HG02678 (cell line): Measurements from ENCODE around the gene CES5A.
"Not testable (repeated sequence)": the region's sequence is repeated elsewhere in the genome, so short reads cannot be mapped to it uniquely, and the experiment has no call there.

Experiments used
- ATAC-seq: cut with Tn5 transposase; IDR thresholded peaks from one replicate; pipeline ENCODE4 v1.9.1; 2021; ENCODE audit warnings: mild to moderate bottlenecking, moderate library complexity; ENCODE audit not compliant: unreplicated experiment

The CES5A gene

DNA sequence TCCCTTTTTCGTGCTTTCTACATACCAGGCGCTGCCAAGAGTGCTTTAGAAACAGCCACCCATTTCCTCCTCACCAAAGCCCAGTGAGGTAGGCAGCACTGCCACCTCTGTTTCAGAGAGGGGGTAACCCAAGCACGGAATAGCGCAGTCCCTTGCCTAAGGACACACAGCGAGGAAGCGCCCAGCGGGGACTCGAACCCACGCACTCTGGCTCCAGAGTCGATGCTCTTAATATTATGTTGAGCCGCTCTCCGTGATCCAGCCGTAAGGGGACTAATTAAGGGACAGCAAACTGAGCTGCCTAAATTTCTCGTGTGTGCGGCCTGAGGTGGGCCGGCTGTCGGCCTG, 42.8 kb downstream of the CES5A start:
- ATAC-seq, result no peak

GRCh38 chr16:55830658-55831294, 44.4 kb downstream of the CES5A start:
- ATAC-seq, result no peak

- not testable (repeated sequence) for ATAC-seq
Measured at GRCh38 chr16:55829232-55829631, 45.9 kb downstream of the CES5A start.

DNA sequence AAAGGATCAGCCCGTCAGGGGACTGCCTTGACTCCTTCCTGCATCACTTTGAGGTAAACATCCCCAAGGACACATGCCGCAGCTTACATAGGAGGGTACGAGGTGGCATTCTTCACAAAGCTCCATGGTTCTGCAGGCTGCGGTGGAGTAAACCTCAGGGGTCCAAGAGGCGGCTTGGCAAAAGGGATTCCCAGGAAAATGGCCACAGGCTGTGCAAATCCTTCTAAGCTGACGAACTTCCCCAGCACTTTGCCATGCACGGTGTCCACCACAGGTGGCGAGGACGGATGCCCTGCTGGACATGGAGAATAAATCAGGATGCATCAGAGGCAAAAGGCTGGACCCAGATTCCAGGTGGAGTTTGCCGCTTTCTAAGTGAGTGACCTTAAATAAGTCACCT, 46.5 kb downstream of the CES5A start:
- no peak for ATAC-seq

DNA sequence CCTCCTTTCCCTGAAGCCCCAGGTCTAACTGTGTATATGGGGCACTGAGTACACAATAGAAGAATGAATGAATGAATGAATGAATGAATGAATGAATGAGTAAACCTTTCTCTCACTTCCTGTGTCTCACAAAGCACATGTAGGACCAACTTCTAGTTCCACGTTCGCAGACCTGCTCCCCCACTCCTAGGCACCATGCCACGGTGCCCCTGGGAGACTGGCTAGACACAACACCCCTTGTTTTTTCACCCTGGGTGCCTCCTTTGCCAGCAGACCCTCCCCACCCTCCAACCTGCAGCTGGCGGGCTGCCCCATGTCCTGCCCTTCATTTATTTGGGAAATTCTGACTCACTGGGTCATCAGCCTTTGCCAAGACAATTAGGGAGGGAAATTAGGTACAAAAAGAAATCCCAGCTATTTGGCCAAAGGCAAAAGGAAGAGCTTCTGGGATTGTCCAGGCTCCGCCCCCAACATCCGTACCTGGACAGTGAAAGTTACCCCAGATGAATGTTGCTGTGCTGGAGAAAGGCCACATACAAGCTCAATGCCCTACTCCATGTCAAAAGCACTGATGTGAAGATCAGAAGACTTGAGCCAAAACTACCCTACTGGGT, 50.0 kb downstream of the CES5A start:
- ATAC-seq, result no peak

DNA sequence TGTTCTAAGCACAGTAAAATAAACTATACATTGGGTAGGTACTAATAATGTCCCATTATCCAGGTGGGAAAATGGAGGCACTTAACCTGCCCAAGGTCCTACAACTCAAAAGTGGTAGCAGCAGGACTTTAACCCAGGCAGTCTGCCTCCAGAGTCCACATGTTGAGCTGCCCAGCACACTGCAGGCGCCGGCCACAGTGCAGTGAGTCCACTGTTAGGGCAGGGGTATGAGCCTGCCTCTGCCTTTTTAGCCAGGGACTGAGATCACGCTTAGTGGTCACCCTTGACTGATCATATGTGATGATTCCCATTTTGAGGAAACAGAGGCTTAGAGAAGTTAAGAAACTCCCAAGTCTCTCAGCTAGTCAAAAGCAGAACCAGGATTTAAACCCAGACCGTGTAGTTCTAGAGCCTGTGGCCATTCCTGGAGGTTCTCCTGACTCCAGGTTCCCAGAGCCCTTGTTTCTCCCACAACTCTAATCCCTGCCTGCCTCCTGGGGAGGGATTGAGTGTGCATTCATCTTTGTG, 50.6 kb downstream of the CES5A start:
- ATAC-seq, result no peak

- ATAC-seq, result no peak
Measured at GRCh38 chr16:55822280-55822810, 52.8 kb downstream of the CES5A start.

DNA sequence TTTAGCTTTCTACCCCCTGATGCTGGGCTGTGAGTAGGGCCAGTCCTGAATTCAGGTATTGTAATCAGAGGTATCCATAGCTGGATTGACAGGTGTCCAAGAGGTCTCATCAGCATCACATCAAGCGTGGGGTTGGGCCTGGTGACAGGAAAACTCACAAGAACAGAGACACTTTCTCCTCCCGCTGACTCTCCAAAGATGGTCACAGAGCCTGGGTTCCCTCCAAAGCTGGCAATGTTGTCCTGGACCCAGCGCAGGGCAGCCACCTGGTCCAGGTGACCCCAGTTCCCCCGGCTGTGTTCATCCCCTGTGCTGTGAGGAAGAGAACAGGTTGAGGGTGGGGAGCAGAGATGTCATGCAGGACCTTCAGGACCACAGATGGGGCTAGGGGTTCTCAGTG, 54.0 kb downstream of the CES5A start:
- no peak for ATAC-seq

- ATAC-seq, result no peak
Measured at GRCh38 chr16:55820615-55821014, 54.6 kb downstream of the CES5A start.

GRCh38 chr16:55817236-55817912, 57.8 kb downstream of the CES5A start:
- no peak for ATAC-seq

DNA sequence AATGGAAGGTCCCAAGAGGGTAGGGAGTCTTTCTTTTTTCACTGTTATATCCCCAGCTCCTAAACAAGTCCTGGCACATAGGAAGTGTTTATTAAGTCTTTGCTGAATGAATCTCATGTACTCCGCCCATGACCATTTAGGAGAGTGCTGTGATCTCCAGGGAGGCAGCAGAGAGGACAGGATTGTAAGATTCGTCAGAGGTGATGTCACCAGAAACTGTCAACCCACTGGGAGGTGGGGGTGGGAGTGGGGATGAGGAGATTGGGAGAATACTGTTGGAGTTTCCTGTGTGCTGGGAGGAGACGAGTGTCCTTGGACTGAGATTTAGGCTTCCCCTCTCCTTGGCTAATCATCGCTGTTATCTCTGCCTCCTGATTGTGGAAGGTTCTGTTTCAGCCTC, 59.0 kb downstream of the CES5A start:
- not testable (repeated sequence) for ATAC-seq

DNA sequence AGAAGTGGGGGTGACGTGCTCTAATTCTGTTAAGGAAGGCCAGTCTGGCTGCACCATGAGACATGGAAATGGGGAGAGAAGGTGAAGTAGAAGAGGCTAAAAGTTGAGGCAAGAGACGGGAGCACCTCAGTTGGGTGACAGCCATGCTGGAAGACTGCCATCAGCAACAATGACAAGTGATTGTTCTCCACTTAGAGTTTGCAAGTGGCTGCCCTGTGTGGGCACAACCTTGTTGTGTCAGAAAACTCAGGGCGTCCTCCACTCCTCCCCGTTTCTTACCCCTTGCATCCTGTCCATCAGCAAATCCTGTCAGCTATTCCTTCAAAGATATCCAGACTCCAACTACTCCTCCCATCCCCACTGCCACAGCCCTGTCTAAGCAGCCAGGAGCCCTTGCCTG, 59.9 kb downstream of the CES5A start:
- no peak for ATAC-seq

DNA sequence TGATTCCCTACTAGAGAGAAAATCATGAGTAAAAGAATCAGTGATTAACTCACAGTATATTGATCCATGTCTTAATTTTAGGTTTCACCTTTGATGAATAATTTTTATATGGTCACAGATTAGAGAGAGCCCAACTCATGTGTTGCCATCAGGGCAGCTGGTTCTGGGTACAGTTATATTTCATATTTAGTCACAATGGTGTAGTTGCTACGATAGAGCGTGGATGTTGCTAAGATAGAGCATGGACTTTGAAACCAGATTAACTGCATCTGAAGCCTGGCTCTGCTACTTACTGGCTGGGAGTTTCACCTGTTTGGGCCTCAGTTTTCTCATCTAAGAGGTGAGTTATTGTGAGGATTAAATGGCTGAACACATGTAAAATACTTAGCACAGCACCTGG, 61.0 kb downstream of the CES5A start:
- ATAC-seq, result not testable (repeated sequence)

DNA sequence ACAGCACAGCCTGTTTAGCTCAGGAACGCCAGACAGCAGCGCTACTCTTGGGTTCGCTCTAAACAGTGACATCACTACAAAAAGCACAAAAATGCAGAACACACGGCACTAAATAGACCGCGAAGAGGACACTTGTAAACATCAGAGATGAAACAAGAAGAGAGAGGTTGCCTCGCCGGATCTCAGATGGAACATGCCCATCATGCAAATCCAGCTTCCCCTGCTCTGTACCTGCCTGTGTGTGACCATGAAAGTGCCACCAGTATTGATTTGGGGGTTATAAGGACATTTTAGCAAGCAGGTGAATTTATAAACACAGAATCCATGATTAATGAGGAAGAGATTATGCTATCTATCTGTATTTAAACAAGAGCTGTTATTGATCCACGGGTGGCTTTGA, 61.4 kb downstream of the CES5A start:
- not testable (repeated sequence) for ATAC-seq

DNA sequence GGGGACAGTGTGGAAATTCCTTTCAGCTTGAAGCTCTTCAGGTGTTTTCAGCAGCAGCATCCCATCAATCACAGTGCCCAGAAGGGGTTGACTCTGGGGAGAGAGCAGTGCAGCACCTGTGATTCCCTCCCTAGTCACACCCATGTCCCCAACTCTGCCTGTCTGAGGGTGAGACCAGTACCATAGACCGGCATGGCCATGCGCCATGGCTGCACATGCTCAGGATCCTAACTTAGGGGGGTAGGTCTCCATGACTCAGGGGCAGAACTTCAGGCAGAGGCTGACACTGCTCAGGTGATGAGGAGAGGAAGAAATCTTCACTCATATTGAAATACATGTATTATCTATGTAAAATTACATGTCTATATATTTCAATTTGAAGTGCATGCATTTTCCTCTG, 62.2 kb downstream of the CES5A start:
- ATAC-seq, result no peak

- ATAC-seq, result no peak
Measured at GRCh38 chr16:55811811-55812210, 63.4 kb downstream of the CES5A start.

DNA sequence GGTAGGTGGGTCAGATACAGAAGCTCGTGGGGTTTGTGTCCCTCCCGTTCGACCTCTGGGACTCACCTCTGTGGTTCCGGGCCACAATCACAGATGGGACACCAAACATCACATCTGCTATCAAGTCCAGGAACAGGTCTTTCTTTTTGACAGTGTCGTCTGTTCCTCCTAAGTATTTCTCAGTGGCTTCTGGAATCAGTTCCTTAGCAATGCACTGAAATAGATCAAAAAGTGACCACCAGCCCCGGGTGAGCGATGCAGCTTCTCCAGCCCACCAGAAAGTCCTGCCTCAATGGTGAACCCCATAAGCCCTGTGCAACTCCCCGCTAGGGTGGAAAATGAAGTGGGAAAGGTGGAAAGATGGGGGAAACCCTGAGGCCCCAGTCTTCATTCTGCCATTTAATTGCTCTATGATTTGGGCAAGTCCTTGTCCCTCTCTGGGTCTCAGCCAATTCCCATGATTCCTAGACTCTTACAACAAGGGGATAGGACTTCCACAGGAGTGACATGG, 64.7 kb downstream of the CES5A start:
- ATAC-seq, result no peak

DNA sequence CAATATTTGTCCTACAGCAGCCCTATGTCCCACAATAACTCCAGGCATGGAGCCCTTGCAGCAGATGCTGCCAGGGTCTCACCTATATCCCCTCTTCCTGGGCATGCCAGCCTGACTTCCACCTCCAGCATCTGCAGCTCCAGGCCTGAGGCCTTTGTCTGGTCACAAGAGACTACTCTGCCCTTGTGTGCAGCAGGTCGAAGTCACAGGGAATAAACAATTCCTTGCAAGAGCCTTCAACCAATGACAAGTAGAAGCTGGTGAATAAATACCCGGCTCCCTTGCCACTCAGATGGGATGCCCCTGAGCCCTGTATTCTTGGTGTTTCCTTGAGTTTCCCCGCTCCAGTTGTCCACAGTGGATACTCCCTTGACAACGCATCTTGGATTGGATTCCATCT, 65.3 kb downstream of the CES5A start:
- ATAC-seq, result no peak

GRCh38 chr16:55809386-55809785, 65.8 kb downstream of the CES5A start:
- no peak for ATAC-seq

DNA sequence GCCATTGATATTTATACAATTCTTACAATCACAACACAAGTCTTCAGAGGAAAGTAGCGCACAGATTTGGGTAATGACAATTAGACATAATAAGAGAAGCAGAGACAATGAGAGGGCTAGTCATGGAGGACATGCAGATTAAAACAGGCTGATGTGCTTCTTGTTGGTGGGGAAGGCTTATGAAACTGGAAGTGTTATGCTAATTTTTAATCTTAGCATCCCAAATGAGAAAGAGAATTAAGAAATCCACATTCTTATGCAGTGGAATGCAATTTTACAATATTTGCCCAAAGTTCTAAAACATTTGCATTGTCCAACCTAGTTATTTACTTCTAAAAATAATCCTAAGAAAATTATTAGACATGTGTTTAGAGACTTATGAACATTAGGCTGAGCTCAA, 66.9 kb downstream of the CES5A start:
- ATAC-seq, result not testable (repeated sequence)

DNA sequence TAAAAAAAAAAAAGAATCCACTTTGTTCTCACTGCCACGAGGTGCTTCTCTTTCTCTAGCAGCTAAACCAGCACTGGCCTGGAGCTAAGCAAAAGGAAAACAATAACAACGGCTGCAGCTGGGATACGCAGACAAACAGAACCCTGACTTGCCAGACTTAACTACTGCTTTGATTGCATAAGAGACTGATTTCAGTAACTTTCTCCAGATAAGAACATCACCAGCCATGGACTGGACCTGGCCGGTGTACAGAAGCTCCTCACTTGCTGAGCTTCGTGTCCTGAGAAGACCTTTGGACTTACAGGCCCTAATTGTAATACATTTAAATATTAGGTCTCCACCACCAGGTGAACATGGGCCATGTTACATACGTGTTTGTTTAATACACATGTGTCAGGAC, 70.1 kb downstream of the CES5A start:
- not testable (repeated sequence) for ATAC-seq

DNA sequence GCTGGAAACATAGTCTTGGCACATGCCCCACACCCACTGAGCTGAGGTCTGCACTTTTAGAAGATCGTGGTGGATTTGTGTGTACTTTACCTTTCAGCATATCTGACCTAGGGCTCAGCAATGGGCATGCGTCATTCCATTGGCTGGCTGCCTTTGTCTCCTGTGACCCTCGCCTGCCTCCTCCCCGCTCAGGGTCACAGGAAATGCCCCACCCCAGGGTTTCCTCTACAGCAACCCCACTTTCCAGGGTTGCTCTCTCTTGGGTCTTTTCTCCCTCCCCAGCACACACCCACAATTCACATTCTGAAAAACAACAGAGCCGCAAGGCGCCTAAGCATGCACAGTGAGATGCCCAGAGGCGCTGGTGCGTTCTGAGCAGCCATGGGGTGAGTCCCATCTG, 71.5 kb downstream of the CES5A start:
- not testable (repeated sequence) for ATAC-seq
